Measurements from ENCODE around the gene ROPN1.
A peak's percentile ranks its signal among the peaks of the same experiment; 100 is the strongest.

ROPN1 gene

DNA sequence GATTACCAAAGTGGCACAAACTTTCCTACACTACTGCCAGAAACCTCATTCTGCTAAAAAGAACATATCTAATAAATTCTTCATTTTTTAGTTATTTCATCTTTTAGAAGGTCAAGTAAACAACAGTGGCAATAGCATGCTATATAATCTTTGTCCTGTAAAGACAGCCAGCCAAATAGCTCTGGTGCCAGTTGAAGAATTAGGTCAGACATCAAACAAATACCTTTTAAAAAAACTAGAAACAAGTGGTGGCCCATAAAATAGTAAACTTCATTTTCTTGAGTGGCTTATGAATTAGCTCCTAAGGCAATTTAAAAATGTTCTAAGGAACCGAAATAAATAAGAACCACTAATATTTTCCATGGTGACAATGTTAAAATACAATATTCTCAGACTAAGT lies 50.4 kb downstream of the ROPN1 start:
- Histone ChIP-seq H3K27me3 (replicated peaks; ENCODE audit: insufficient read depth, low read length) (no peaks in the 10 kb centered on the region), H3K9ac (ENCODE audit: low read length) (no peak overlapping the region), H3K36me3 (replicated peaks; ENCODE audit: insufficient read depth, low read length) (peaks cover under 1% of the 10 kb centered on the region; the same call in 1 of the 2 replicates), H3K79me2 (ENCODE audit: low read length) (no peaks in the 10 kb centered on the region), H3K9me3 (replicated peaks; ENCODE audit: insufficient read depth, low read length) (no peaks in the 10 kb centered on the region), H3K9me2 (replicated peaks; ENCODE audit: insufficient read depth, low read length) (no peaks in the 10 kb centered on the region), H3K4me2 (ENCODE audit: low read depth, low read length) (no peak overlapping the region), H2AFZ (ENCODE audit: low read length) (no peak overlapping the region), H3K27ac (ENCODE audit: low read length) (no peak overlapping the region), H3K4me1 (ENCODE audit: low read length) (no peaks in the 10 kb centered on the region), H3K4me3 (ENCODE audit: low read length) (no peak overlapping the region), H4K20me1 (ENCODE audit: insufficient read depth, low read length) (no peaks in the 10 kb centered on the region), H3F3A (ENCODE audit: insufficient read depth, low read length) (no peaks in the 10 kb centered on the region)
- TF ChIP-seq EZH2 (optimal IDR thresholded peaks at IDR 0.05; ENCODE audit: low read depth, low read length) (no peak), EZH2phosphoT487 (IDR thresholded peaks at IDR 0.05; ENCODE audit: low read length) (no peak)
- TF ChIP-seq, protein P1, sequence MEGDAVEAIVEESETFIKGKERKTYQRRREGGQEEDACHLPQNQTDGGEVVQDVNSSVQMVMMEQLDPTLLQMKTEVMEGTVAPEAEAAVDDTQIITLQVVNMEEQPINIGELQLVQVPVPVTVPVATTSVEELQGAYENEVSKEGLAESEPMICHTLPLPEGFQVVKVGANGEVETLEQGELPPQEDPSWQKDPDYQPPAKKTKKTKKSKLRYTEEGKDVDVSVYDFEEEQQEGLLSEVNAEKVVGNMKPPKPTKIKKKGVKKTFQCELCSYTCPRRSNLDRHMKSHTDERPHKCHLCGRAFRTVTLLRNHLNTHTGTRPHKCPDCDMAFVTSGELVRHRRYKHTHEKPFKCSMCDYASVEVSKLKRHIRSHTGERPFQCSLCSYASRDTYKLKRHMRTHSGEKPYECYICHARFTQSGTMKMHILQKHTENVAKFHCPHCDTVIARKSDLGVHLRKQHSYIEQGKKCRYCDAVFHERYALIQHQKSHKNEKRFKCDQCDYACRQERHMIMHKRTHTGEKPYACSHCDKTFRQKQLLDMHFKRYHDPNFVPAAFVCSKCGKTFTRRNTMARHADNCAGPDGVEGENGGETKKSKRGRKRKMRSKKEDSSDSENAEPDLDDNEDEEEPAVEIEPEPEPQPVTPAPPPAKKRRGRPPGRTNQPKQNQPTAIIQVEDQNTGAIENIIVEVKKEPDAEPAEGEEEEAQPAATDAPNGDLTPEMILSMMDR (IDR thresholded peaks at IDR 0.05; ENCODE audit: low read length), result no peak
- DNase-seq, result no peak

DNA sequence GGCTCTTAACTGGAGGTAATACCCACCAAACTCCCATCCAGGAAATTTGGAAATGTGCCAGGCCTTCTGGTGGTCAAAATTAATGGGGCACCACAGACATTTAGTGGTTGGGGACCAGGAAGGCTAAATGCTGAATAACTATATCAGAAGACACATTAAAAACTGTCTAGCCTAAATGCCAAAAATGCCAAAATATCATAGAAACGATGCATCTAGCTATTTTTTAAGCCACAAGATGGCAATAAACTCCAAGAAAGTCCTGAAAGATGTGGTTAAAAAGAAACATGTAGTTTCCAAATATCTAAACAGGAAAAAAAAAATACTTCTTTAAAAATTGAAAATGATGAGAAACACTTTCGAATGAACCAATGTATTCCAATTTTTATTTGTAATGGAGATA lies 50.8 kb downstream of the ROPN1 start:
- H3K9me2 ChIP-seq (replicated peaks; ENCODE audit: insufficient read depth, low read length), result no peaks in the 10 kb centered on the region
- H3F3A ChIP-seq (ENCODE audit: insufficient read depth, low read length), result no peaks in the 10 kb centered on the region
- H3K27me3 ChIP-seq (replicated peaks; ENCODE audit: insufficient read depth, low read length), result no peaks in the 10 kb centered on the region
- no peaks in the 10 kb centered on the region for H3K79me2 ChIP-seq (ENCODE audit: low read length)
- no peak for DNase-seq
- no peak overlapping the region for H2AFZ ChIP-seq (ENCODE audit: low read length)
- no peak overlapping the region for H3K9ac ChIP-seq (ENCODE audit: low read length)
- H3K36me3 ChIP-seq (replicated peaks; ENCODE audit: insufficient read depth, low read length), result no peaks in the 10 kb centered on the region; the same call in 1 of the 2 replicates
- no peak overlapping the region for H3K4me2 ChIP-seq (ENCODE audit: low read depth, low read length)
- no peaks in the 10 kb centered on the region for H4K20me1 ChIP-seq (ENCODE audit: insufficient read depth, low read length)
- no peak for TF ChIP-seq EZH2 (optimal IDR thresholded peaks at IDR 0.05; ENCODE audit: low read depth, low read length)
- TF ChIP-seq, protein P1 (IDR thresholded peaks at IDR 0.05; ENCODE audit: low read length), result peak; percentile 20; the same call in 1 of the 2 replicates
- H3K9me3 ChIP-seq (replicated peaks; ENCODE audit: insufficient read depth, low read length), result no peaks in the 10 kb centered on the region
- no peak overlapping the region for H3K27ac ChIP-seq (ENCODE audit: low read length)
- H3K4me1 ChIP-seq (ENCODE audit: low read length), result no peaks in the 10 kb centered on the region
- H3K4me3 ChIP-seq (ENCODE audit: low read length), result no peak overlapping the region

DNA sequence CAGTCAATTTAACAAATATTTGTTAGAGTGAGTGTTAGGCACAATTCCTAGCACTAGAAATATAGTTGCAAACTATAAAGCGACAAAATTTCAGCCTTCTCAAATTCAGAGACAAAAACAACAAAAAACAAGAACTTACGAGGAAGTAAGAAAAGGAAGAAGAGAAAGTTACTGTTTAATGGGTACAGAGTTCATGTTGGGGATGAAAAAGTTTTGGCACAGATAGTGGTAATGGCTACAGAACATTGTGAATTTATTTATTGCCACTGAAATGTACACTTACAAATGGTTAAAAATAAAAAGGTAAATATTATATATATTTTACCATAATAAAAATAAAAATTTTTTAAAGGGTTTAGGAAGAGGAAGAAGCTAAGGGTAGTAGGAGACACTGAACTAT lies 52.2 kb downstream of the ROPN1 start:
- H3K4me3 ChIP-seq (ENCODE audit: low read length), result no peak overlapping the region
- no peaks in the 10 kb centered on the region for H3K36me3 ChIP-seq (replicated peaks; ENCODE audit: insufficient read depth, low read length)

More for the DNA sequence above, 52.2 kb downstream of the ROPN1 start:
- H3K4me1 ChIP-seq (ENCODE audit: low read length), result no peaks in the 10 kb centered on the region
- H3K9me2 ChIP-seq (replicated peaks; ENCODE audit: insufficient read depth, low read length), result no peaks in the 10 kb centered on the region
- no peaks in the 10 kb centered on the region for H3F3A ChIP-seq (ENCODE audit: insufficient read depth, low read length)
- no peak overlapping the region for H3K27ac ChIP-seq (ENCODE audit: low read length)
- DNase-seq, result no peak
- H3K4me2 ChIP-seq (ENCODE audit: low read depth, low read length), result no peak overlapping the region
- TF ChIP-seq, protein P1 (IDR thresholded peaks at IDR 0.05; ENCODE audit: low read length), result no peak
- TF ChIP-seq EZH2 (optimal IDR thresholded peaks at IDR 0.05; ENCODE audit: low read depth, low read length), result no peak
- TF ChIP-seq EZH2phosphoT487 (IDR thresholded peaks at IDR 0.05; ENCODE audit: low read length), result no peak
- no peaks in the 10 kb centered on the region for H4K20me1 ChIP-seq (ENCODE audit: insufficient read depth, low read length)
- H3K9ac ChIP-seq (ENCODE audit: low read length), result no peak overlapping the region
- no peaks in the 10 kb centered on the region for H3K79me2 ChIP-seq (ENCODE audit: low read length)
- H3K9me3 ChIP-seq (replicated peaks; ENCODE audit: insufficient read depth, low read length), result no peaks in the 10 kb centered on the region
- H2AFZ ChIP-seq (ENCODE audit: low read length), result no peak overlapping the region
- H3K27me3 ChIP-seq (replicated peaks; ENCODE audit: insufficient read depth, low read length), result no peaks in the 10 kb centered on the region
